ENCODE measurements around the gene SPHK2. TPM values are rescaled to one million over a fixed set of nuclear protein-coding genes. Genes with fewer than 3 reads are reported as not detected.

SPHK2 gene
- polyA plus RNA-seq, 1 of the 3 experiments (the other 2 are of a cell fraction): 14.8 TPM

DNA sequence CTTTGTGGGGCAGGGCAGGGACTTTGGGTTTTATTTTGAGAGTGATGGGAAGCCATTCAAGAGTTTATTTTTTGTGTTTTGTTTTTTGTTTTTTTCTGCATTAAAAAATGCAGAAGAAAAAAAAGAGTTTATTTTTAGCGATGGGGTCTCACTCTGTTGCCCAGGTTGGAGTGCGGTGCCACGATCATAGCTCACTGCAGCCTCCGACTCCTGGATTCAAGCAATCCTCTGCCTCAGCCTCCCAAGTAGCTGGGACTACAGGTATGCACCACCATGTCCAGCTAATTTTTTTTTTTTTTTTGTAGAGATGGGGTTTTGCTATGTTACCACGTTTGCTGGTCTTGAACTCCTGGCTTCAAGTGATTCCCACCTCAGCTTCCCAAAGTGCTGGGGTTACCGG, 39.2 kb downstream of the SPHK2 start:
- Histone ChIP-seq H3K4me2 (no peak overlapping the region), H3K79me2 (ENCODE audit: insufficient read depth) (no peaks in the 10 kb centered on the region), H3K9me2 (no peaks in the 10 kb centered on the region), H3F3A (replicated peaks; ENCODE audit: insufficient read depth) (peaks cover 4% of the 10 kb centered on the region), H3K4me3 (ENCODE audit: low read depth in 2 of 2, low read length in 1 of 2) (no peak overlapping the region), H4K20me1 (ENCODE audit: insufficient read depth) (no peaks in the 10 kb centered on the region), H3K9ac (no peak overlapping the region), H3K27ac (ENCODE audit: low read depth in 2 of 2, low read length in 1 of 2) (no peak overlapping the region), H3K27me3 (ENCODE audit: insufficient read depth) (no peaks in the 10 kb centered on the region), H2AFZ (ENCODE audit: low read depth) (no peak overlapping the region), H3K36me3 (replicated peaks in 1 of 2; ENCODE audit: control insufficient read depth in 1 of 2, insufficient read depth in 2 of 2, low read length in 1 of 2) (no peaks in the 10 kb centered on the region), H3K9me3 (no peaks in the 10 kb centered on the region), H3K4me1 (ENCODE audit: control insufficient read depth in 1 of 2, insufficient read depth in 2 of 2, low read depth in 1 of 2, low read length in 1 of 2) (peaks cover 0 to 12% of the 10 kb centered on the region in 2 experiments; a peak in 1 of 4 replicates)
- DNase-seq: no peak
- TF ChIP-seq, protein P1, sequence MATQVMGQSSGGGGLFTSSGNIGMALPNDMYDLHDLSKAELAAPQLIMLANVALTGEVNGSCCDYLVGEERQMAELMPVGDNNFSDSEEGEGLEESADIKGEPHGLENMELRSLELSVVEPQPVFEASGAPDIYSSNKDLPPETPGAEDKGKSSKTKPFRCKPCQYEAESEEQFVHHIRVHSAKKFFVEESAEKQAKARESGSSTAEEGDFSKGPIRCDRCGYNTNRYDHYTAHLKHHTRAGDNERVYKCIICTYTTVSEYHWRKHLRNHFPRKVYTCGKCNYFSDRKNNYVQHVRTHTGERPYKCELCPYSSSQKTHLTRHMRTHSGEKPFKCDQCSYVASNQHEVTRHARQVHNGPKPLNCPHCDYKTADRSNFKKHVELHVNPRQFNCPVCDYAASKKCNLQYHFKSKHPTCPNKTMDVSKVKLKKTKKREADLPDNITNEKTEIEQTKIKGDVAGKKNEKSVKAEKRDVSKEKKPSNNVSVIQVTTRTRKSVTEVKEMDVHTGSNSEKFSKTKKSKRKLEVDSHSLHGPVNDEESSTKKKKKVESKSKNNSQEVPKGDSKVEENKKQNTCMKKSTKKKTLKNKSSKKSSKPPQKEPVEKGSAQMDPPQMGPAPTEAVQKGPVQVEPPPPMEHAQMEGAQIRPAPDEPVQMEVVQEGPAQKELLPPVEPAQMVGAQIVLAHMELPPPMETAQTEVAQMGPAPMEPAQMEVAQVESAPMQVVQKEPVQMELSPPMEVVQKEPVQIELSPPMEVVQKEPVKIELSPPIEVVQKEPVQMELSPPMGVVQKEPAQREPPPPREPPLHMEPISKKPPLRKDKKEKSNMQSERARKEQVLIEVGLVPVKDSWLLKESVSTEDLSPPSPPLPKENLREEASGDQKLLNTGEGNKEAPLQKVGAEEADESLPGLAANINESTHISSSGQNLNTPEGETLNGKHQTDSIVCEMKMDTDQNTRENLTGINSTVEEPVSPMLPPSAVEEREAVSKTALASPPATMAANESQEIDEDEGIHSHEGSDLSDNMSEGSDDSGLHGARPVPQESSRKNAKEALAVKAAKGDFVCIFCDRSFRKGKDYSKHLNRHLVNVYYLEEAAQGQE (IDR thresholded peaks at IDR 0.05; ENCODE audit: low read depth, low read length): no peak
- no peak for TF ChIP-seq YY1 (IDR thresholded peaks at IDR 0.05; ENCODE audit: low read depth)
- TF ChIP-seq, protein P2, sequence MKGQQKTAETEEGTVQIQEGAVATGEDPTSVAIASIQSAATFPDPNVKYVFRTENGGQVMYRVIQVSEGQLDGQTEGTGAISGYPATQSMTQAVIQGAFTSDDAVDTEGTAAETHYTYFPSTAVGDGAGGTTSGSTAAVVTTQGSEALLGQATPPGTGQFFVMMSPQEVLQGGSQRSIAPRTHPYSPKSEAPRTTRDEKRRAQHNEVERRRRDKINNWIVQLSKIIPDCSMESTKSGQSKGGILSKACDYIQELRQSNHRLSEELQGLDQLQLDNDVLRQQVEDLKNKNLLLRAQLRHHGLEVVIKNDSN (IDR thresholded peaks at IDR 0.05; ENCODE audit: borderline replicate concordance, low read depth): no peak
- TF ChIP-seq EP300 (IDR thresholded peaks at IDR 0.05; ENCODE audit: borderline replicate concordance in 1 of 2, low read depth in 1 of 2, low read length in 1 of 2): no peak
- TF ChIP-seq GATA2 (CRISPR knock-in tag; IDR thresholded peaks at IDR 0.05): no peak
- TF ChIP-seq EZH2phosphoT487 (IDR thresholded peaks at IDR 0.05; ENCODE audit: borderline replicate concordance, low read depth): no peak
- no peak for TF ChIP-seq NFIC (IDR thresholded peaks at IDR 0.05; ENCODE audit: borderline replicate concordance)
- no peak for TF ChIP-seq POLR2AphosphoS5 (IDR thresholded peaks at IDR 0.05; ENCODE audit: low read depth, low read length)
- no peak for TF ChIP-seq SIN3A (IDR thresholded peaks at IDR 0.05; ENCODE audit: borderline replicate concordance, low read depth, low read length)
- TF ChIP-seq GABPA (IDR thresholded peaks at IDR 0.05; ENCODE audit: low read depth): no peak
- no peak for TF ChIP-seq FOSL2 (IDR thresholded peaks at IDR 0.05; ENCODE audit: borderline replicate concordance, low read depth)
- TF ChIP-seq JUND (IDR thresholded peaks at IDR 0.05): no peak
- TF ChIP-seq, protein P3, sequence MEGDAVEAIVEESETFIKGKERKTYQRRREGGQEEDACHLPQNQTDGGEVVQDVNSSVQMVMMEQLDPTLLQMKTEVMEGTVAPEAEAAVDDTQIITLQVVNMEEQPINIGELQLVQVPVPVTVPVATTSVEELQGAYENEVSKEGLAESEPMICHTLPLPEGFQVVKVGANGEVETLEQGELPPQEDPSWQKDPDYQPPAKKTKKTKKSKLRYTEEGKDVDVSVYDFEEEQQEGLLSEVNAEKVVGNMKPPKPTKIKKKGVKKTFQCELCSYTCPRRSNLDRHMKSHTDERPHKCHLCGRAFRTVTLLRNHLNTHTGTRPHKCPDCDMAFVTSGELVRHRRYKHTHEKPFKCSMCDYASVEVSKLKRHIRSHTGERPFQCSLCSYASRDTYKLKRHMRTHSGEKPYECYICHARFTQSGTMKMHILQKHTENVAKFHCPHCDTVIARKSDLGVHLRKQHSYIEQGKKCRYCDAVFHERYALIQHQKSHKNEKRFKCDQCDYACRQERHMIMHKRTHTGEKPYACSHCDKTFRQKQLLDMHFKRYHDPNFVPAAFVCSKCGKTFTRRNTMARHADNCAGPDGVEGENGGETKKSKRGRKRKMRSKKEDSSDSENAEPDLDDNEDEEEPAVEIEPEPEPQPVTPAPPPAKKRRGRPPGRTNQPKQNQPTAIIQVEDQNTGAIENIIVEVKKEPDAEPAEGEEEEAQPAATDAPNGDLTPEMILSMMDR (IDR thresholded peaks at IDR 0.05): no peak
- no peak for TF ChIP-seq TAF1 (IDR thresholded peaks at IDR 0.05; ENCODE audit: borderline replicate concordance, low read depth, low read length)
- CTCF ChIA-PET: interaction anchor here (2.0 kb wide), 1 partner anchor 17 kb away, joined by 6 read pairs; no protein-coding TSS in a partner anchor
- POLR2A ChIA-PET: no interaction called here
- 83% methylated on average over 6 of the region's 6 CpGs for WGBS (ENCODE audit: low lambda C conversion rate)

All from SK-N-SH (cell line).